ENCODE results near the gene PIN1. TPM values are rescaled to one million over a fixed set of nuclear protein-coding genes. Genes with fewer than 3 reads are reported as not detected.

Gene PIN1
- polyA plus RNA-seq, 1 donor from 2014 or later, result 268 TPM

DNA sequence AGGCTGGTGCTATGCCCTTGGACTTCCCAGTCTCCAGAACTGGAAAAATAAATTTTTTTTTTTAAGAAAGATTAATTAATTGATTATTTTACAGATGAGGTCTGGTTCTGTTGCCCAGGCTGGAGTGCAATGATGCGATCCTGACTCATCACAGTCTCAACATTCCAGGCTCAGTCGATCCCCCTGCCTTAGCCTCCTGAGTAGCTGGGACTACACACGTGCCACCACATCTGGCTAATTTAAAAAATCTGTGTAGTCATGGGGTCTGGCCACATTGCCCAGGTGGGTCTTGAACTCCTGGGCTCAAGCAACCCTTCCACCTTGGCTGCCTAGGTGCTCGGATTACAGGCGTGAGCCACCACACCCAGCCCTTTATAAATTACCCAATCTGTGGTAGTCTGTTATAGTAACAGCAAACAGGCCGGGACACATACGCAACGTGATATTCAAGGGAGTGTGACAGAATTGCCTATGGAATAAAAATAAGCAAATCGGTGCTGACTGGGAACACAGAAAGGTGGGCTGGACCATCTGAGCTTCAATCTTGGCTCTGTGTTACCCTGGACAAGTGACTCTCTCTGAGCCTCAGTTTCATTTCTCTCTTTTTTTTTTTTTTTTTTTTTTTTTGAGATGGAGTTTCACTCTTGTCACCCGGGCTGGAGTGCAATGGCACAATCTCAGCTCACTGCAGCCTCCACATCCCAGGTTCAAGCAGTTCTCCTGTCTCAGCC is 42.8 kb downstream of the PIN1 start:
- no peaks in the 10 kb centered on the region for H3K79me2 ChIP-seq (replicated peaks; ENCODE audit: insufficient read depth, low read length)
- H4K20me1 ChIP-seq (ENCODE audit: insufficient read depth), result no peaks in the 10 kb centered on the region
- H3K9me3 ChIP-seq (ENCODE audit: low read length), result no peaks in the 10 kb centered on the region
- H3K27me3 ChIP-seq (ENCODE audit: insufficient read depth, low read depth, low read length), result no peaks in the 10 kb centered on the region
- H3F3A ChIP-seq (ENCODE audit: insufficient read depth, low read length, poor library complexity, severe bottlenecking), result no peaks in the 10 kb centered on the region
- H2AFZ ChIP-seq (ENCODE audit: low read depth, low read length), result no peak overlapping the region
- no peak overlapping the region for H3K4me3 ChIP-seq (ENCODE audit: low read length)
- no peak overlapping the region for H3K9ac ChIP-seq (ENCODE audit: low read length)
- no peak overlapping the region for H3K4me2 ChIP-seq (ENCODE audit: low read length)
- H3K36me3 ChIP-seq (ENCODE audit: insufficient read depth, low read length), result no peaks in the 10 kb centered on the region
- H3K27ac ChIP-seq (ENCODE audit: low read length), result no peak overlapping the region
- H3K9me2 ChIP-seq (ENCODE audit: insufficient read depth, low read length), result no peaks in the 10 kb centered on the region
- TF ChIP-seq TAF1 (IDR thresholded peaks at IDR 0.05; ENCODE audit: low read depth) (no peak), EP300 (conservative IDR thresholded peaks at IDR 0.05; ENCODE audit: poor library complexity, severe bottlenecking) (no peak), RAD21 (conservative IDR thresholded peaks at IDR 0.05) (no peak), POLR2AphosphoS5 (IDR thresholded peaks at IDR 0.05) (no peak), EZH2 (IDR thresholded peaks at IDR 0.05; ENCODE audit: borderline replicate concordance, insufficient read depth, low read length, poor library complexity, severe bottlenecking) (no peak), MXI1 (conservative IDR thresholded peaks at IDR 0.05; ENCODE audit: poor library complexity, severe bottlenecking) (no peak), SMC3 (conservative IDR thresholded peaks at IDR 0.05; ENCODE audit: poor library complexity) (no peak)
- TF ChIP-seq, protein P1, sequence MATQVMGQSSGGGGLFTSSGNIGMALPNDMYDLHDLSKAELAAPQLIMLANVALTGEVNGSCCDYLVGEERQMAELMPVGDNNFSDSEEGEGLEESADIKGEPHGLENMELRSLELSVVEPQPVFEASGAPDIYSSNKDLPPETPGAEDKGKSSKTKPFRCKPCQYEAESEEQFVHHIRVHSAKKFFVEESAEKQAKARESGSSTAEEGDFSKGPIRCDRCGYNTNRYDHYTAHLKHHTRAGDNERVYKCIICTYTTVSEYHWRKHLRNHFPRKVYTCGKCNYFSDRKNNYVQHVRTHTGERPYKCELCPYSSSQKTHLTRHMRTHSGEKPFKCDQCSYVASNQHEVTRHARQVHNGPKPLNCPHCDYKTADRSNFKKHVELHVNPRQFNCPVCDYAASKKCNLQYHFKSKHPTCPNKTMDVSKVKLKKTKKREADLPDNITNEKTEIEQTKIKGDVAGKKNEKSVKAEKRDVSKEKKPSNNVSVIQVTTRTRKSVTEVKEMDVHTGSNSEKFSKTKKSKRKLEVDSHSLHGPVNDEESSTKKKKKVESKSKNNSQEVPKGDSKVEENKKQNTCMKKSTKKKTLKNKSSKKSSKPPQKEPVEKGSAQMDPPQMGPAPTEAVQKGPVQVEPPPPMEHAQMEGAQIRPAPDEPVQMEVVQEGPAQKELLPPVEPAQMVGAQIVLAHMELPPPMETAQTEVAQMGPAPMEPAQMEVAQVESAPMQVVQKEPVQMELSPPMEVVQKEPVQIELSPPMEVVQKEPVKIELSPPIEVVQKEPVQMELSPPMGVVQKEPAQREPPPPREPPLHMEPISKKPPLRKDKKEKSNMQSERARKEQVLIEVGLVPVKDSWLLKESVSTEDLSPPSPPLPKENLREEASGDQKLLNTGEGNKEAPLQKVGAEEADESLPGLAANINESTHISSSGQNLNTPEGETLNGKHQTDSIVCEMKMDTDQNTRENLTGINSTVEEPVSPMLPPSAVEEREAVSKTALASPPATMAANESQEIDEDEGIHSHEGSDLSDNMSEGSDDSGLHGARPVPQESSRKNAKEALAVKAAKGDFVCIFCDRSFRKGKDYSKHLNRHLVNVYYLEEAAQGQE (IDR thresholded peaks at IDR 0.05; ENCODE audit: borderline replicate concordance), result no peak
- TF ChIP-seq, protein P2, sequence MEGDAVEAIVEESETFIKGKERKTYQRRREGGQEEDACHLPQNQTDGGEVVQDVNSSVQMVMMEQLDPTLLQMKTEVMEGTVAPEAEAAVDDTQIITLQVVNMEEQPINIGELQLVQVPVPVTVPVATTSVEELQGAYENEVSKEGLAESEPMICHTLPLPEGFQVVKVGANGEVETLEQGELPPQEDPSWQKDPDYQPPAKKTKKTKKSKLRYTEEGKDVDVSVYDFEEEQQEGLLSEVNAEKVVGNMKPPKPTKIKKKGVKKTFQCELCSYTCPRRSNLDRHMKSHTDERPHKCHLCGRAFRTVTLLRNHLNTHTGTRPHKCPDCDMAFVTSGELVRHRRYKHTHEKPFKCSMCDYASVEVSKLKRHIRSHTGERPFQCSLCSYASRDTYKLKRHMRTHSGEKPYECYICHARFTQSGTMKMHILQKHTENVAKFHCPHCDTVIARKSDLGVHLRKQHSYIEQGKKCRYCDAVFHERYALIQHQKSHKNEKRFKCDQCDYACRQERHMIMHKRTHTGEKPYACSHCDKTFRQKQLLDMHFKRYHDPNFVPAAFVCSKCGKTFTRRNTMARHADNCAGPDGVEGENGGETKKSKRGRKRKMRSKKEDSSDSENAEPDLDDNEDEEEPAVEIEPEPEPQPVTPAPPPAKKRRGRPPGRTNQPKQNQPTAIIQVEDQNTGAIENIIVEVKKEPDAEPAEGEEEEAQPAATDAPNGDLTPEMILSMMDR (IDR thresholded peaks at IDR 0.05; ENCODE audit: poor library complexity, severe bottlenecking), result no peak

DNA sequence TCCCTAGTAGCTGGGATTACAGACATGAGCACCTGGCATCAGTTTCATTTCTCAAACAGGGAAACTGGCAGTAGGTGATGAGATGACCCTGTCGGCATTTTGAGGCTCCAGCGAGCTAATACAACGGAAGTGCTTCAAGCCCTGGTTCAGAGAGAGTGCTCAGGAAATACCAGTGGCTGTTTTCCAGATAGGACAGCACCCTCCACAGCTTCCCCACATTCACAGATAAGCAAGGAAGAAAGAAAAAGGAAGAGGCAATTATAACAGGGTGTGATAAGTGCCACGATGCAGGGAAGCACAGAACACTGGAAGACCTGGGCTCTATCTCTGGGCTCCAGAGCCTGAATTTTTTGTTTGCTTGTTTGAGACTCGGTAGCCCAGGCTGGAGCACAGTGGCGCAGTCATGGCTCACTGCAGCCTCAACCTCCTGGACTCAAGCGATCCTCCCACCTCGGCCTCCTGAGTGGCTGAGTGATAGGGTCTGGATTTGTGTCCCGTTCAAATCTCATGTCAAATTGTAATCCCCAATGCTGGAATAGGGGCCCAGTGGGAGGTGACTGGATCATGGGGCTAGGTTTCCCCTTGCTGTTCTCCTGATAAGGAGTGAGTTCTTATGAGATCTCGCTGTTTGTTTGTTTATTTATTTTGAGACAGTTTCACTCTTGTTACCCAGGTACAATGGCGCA is 43.5 kb downstream of the PIN1 start:
- H3K79me2 ChIP-seq (replicated peaks; ENCODE audit: insufficient read depth, low read length), result no peaks in the 10 kb centered on the region
- H3K9ac ChIP-seq (ENCODE audit: low read length), result no peak overlapping the region
- H3K27ac ChIP-seq (ENCODE audit: low read length), result no peak overlapping the region
- H3K9me3 ChIP-seq (ENCODE audit: low read length), result no peaks in the 10 kb centered on the region
- H3F3A ChIP-seq (ENCODE audit: insufficient read depth, low read length, poor library complexity, severe bottlenecking), result no peaks in the 10 kb centered on the region
- H3K9me2 ChIP-seq (ENCODE audit: insufficient read depth, low read length), result no peaks in the 10 kb centered on the region
- no peak overlapping the region for H3K4me2 ChIP-seq (ENCODE audit: low read length)
- no peak overlapping the region for H3K4me3 ChIP-seq (ENCODE audit: low read length)
- no peaks in the 10 kb centered on the region for H3K36me3 ChIP-seq (ENCODE audit: insufficient read depth, low read length)
- H3K27me3 ChIP-seq (ENCODE audit: insufficient read depth, low read depth, low read length), result no peaks in the 10 kb centered on the region
- TF ChIP-seq EP300 (conservative IDR thresholded peaks at IDR 0.05; ENCODE audit: poor library complexity, severe bottlenecking), result no peak
- TF ChIP-seq, protein P1 (IDR thresholded peaks at IDR 0.05; ENCODE audit: borderline replicate concordance), result no peak
- TF ChIP-seq, protein P2 (IDR thresholded peaks at IDR 0.05; ENCODE audit: poor library complexity, severe bottlenecking), result no peak
- TF ChIP-seq EZH2 (IDR thresholded peaks at IDR 0.05; ENCODE audit: borderline replicate concordance, insufficient read depth, low read length, poor library complexity, severe bottlenecking), result no peak
- TF ChIP-seq SMC3 (conservative IDR thresholded peaks at IDR 0.05; ENCODE audit: poor library complexity), result no peak
- no peak for TF ChIP-seq TAF1 (IDR thresholded peaks at IDR 0.05; ENCODE audit: low read depth)
- no peaks in the 10 kb centered on the region for H4K20me1 ChIP-seq (ENCODE audit: insufficient read depth)
- H2AFZ ChIP-seq (ENCODE audit: low read depth, low read length), result no peak overlapping the region
